ENCODE data around the gene TNS2. TPM values are rescaled to one million over a fixed set of nuclear protein-coding genes. Genes with fewer than 3 reads are reported as not detected.
"Not testable (repeated sequence)": the region's sequence is repeated elsewhere in the genome, so short reads cannot be mapped to it uniquely, and the experiment has no call there.

The TNS2 gene
- total RNA-seq, 1 experiment from 2014 or later = 11.5 TPM

DNA sequence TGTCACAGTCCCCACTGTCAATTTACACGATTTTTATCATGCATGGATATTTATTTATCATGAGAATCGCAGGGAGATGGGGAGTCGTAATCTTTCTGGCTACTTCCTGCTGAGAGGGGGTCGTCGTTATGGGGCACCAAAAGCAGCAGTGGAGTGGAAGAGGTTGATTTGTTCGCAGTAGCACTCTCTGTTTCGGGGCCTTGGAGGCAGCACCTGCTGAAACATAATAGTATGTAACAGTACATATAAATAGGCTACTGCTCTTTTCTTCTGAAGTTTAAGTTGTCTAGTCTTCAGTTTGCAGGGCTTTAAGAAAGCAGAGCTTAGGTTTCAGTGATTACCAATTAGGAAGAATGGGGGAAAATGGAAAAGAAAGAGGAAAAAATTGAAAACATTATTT is 57.3 kb downstream of the TNS2 start:
- no peak overlapping the region for H3K27ac ChIP-seq
- DNase-seq = no peak
- no peaks in the 10 kb centered on the region for H3K79me2 ChIP-seq (ENCODE audit: low read depth)
- H3K4me1 ChIP-seq (replicated peaks; ENCODE audit: insufficient read depth) = no peaks in the 10 kb centered on the region
- H3K4me2 ChIP-seq = no peak overlapping the region
- no peak overlapping the region for H3K4me3 ChIP-seq
- no peaks in the 10 kb centered on the region for H3K27me3 ChIP-seq (ENCODE audit: insufficient read depth, low read depth)
- ChIA-PET CTCF (no interaction called here), POLR2A (ENCODE audit: unreplicated experiment) (no interaction called here)
- intact Hi-C loops (cut with micrococcal nuclease; ENCODE audit: unreplicated experiment) = no loop called here
- no peaks in the 10 kb centered on the region for H3K36me3 ChIP-seq (ENCODE audit: low read depth)
- H3K9me2 ChIP-seq (ENCODE audit: insufficient read depth) = no peaks in the 10 kb centered on the region
- no peaks in the 10 kb centered on the region for H3F3A ChIP-seq (ENCODE audit: insufficient read depth, low read depth)
- H2AFZ ChIP-seq = no peak overlapping the region
- no peaks in the 10 kb centered on the region for H4K20me1 ChIP-seq (ENCODE audit: insufficient read depth)
- no TSS peak for BruUV-seq (replicated peaks)
- TF ChIP-seq, protein P1, sequence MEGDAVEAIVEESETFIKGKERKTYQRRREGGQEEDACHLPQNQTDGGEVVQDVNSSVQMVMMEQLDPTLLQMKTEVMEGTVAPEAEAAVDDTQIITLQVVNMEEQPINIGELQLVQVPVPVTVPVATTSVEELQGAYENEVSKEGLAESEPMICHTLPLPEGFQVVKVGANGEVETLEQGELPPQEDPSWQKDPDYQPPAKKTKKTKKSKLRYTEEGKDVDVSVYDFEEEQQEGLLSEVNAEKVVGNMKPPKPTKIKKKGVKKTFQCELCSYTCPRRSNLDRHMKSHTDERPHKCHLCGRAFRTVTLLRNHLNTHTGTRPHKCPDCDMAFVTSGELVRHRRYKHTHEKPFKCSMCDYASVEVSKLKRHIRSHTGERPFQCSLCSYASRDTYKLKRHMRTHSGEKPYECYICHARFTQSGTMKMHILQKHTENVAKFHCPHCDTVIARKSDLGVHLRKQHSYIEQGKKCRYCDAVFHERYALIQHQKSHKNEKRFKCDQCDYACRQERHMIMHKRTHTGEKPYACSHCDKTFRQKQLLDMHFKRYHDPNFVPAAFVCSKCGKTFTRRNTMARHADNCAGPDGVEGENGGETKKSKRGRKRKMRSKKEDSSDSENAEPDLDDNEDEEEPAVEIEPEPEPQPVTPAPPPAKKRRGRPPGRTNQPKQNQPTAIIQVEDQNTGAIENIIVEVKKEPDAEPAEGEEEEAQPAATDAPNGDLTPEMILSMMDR (conservative IDR thresholded peaks at IDR 0.05) = no peak
- no peak for TF ChIP-seq EZH2 (IDR thresholded peaks at IDR 0.05; ENCODE audit: low read depth)
- no peaks in the 10 kb centered on the region for H3K9me3 ChIP-seq (ENCODE audit: insufficient read depth, low read depth)

DNA sequence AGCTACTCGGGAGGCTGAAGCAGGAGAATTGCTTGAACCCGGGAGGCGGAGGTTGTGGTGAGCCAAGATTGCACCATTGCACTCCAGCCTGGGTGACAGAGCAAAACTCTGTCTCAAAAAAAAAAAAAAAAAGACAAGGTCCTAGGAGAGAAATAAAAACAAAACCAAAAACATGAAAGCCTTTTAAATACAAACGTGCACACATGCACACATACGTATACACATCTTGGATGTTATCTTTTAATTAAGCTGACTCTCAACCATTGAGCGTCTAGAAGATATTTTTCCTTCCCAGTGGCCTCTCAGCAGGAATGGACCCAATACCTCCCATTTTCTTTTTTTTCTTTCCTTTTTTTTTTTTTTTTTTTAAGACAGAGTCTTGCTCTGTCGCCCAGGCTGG is 62.6 kb downstream of the TNS2 start:
- H3K9me3 ChIP-seq (ENCODE audit: insufficient read depth, low read depth); H3K27ac ChIP-seq; H3K36me3 ChIP-seq (ENCODE audit: low read depth); BruUV-seq (replicated peaks); intact Hi-C loops (cut with micrococcal nuclease; ENCODE audit: unreplicated experiment); DNase-seq; H3F3A ChIP-seq (ENCODE audit: insufficient read depth, low read depth); H3K4me1 ChIP-seq (replicated peaks; ENCODE audit: insufficient read depth); H3K9me2 ChIP-seq (ENCODE audit: insufficient read depth); H3K4me2 ChIP-seq; H3K27me3 ChIP-seq (ENCODE audit: insufficient read depth, low read depth); H2AFZ ChIP-seq; POLR2A ChIA-PET (ENCODE audit: unreplicated experiment); H3K79me2 ChIP-seq (ENCODE audit: low read depth); H3K4me3 ChIP-seq; H4K20me1 ChIP-seq (ENCODE audit: insufficient read depth): not testable (repeated sequence)
- CTCF ChIA-PET = interaction anchor here (0.6 kb wide), 2 partner anchors 58 to 504 kb away, joined by 4 to 9 read pairs; no protein-coding TSS in a partner anchor

DNA sequence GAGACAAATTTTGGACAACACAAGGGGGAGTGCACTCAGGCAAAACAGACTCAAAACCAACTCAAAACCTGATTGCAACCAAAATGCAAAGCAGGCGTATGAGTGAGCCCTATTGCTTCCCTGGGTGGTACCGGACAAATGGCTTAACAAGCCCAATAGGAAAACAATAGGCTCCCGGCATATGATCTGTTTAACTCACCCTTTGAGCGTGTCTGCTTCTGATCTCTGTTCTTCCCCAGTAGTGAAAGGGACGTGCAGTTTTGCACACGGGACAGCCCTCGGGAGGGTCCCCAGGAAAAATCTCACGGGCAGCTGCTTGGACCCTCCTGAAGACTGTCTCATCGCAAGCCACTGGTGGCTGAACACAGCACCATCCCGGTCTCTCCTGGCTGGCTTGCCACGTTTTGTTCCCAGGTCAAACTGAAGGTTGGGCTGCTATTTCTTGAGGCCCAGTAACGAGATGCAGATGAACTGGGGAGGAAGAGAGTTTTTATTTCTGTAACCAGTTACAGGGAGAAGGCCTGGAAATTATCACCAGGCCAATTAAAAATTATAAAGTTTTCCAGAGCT is 63.4 kb downstream of the TNS2 start:
- H3K4me3 ChIP-seq = no peak overlapping the region
- H4K20me1 ChIP-seq (ENCODE audit: insufficient read depth) = no peaks in the 10 kb centered on the region
- H3K4me2 ChIP-seq = no peak overlapping the region
- no peaks in the 10 kb centered on the region for H3K9me2 ChIP-seq (ENCODE audit: insufficient read depth)
- no peaks in the 10 kb centered on the region for H3F3A ChIP-seq (ENCODE audit: insufficient read depth, low read depth)
- ChIA-PET POLR2A (ENCODE audit: unreplicated experiment) (no interaction called here), CTCF (interaction anchor here (0.6 kb wide), 1 partner anchor 503 kb away, joined by 9 read pairs; no protein-coding TSS in a partner anchor)
- H2AFZ ChIP-seq = no peak overlapping the region
- intact Hi-C loops (cut with micrococcal nuclease; ENCODE audit: unreplicated experiment) = no loop called here
- H3K9me3 ChIP-seq (ENCODE audit: insufficient read depth, low read depth) = no peaks in the 10 kb centered on the region
- DNase-seq = no peak
- no peaks in the 10 kb centered on the region for H3K36me3 ChIP-seq (ENCODE audit: low read depth)
- H3K4me1 ChIP-seq (replicated peaks; ENCODE audit: insufficient read depth) = no peaks in the 10 kb centered on the region
- H3K27ac ChIP-seq = no peak overlapping the region
- no TSS peak for BruUV-seq (replicated peaks)
- no peaks in the 10 kb centered on the region for H3K27me3 ChIP-seq (ENCODE audit: insufficient read depth, low read depth)
- H3K79me2 ChIP-seq (ENCODE audit: low read depth) = no peaks in the 10 kb centered on the region
- no peak for TF ChIP-seq EZH2 (IDR thresholded peaks at IDR 0.05; ENCODE audit: low read depth)
- TF ChIP-seq, protein P1 (conservative IDR thresholded peaks at IDR 0.05) = no peak

DNA sequence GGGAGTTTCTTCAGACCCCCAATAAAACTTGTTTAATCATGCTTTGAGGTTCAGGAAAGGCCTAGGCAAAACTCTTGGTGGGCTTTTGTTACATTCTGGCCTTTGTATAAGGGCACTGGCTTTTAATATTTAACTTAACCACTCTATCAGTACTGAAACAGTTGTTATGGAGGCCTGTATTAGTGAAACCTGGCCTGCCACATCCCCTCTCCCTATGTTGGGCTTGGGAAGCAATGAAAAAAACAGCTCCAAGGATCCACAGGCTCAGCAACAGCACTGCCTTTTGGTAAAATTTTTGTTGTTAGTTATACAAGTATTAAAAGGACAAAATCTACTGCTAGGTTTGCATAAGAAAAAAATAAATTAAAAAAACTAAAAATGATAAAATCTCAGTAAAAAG is 64.1 kb downstream of the TNS2 start:
- CTCF ChIA-PET = interaction anchor here (0.6 kb wide), 1 partner anchor 131 kb away, joined by 5 read pairs; no protein-coding TSS in a partner anchor

More for the DNA sequence above, 64.1 kb downstream of the TNS2 start:
- Histone ChIP-seq H3F3A (ENCODE audit: insufficient read depth, low read depth) (no peaks in the 10 kb centered on the region), H3K4me1 (replicated peaks; ENCODE audit: insufficient read depth) (no peaks in the 10 kb centered on the region), H3K36me3 (ENCODE audit: low read depth) (no peaks in the 10 kb centered on the region), H3K27me3 (ENCODE audit: insufficient read depth, low read depth) (no peaks in the 10 kb centered on the region), H3K9me2 (ENCODE audit: insufficient read depth) (no peaks in the 10 kb centered on the region), H3K9me3 (ENCODE audit: insufficient read depth, low read depth) (no peaks in the 10 kb centered on the region), H4K20me1 (ENCODE audit: insufficient read depth) (no peaks in the 10 kb centered on the region), H3K79me2 (ENCODE audit: low read depth) (no peaks in the 10 kb centered on the region), H3K4me2 (no peak overlapping the region), H3K27ac (no peak overlapping the region), H2AFZ (no peak overlapping the region), H3K4me3 (no peak overlapping the region)
- no peak for DNase-seq
- intact Hi-C loops (cut with micrococcal nuclease; ENCODE audit: unreplicated experiment) = no loop called here
- TF ChIP-seq EZH2 (IDR thresholded peaks at IDR 0.05; ENCODE audit: low read depth) = no peak
- TF ChIP-seq, protein P1 (conservative IDR thresholded peaks at IDR 0.05) = no peak
- POLR2A ChIA-PET (ENCODE audit: unreplicated experiment) = no interaction called here
- no TSS peak for BruUV-seq (replicated peaks)

Measured in PC-9 (cell line).